Keratinocyte (primary cell): ENCODE results near the gene C16orf54. TPM values are rescaled to one million over a fixed set of nuclear protein-coding genes. Genes with fewer than 3 reads are reported as not detected.

ENCODE experiments used
- DNase-seq: peaks from one replicate; pipeline ENCODE4 v3.0.0-alpha.2; 2011; ENCODE audit warnings: low read depth, missing footprints, low spot score
- FAIRE-seq: peaks from 2 replicates; lab custom pipeline; 2011; peaks lifted over from hg19 to GRCh38; lab: Jason Lieb, UNC
- H2AFZ ChIP-seq: 2 replicates; pipeline ENCODE4 v1.6.0; 2012; ENCODE audit warnings: low read length, control low read depth, inconsistent platforms; ENCODE audit not compliant: control insufficient read depth
- H3K27ac ChIP-seq: 2 replicates; pipeline ENCODE4 v1.5.1; 2011; ENCODE audit warnings: low read length; ENCODE audit not compliant: control insufficient read depth, insufficient read depth
- H3K27me3 ChIP-seq: 3 replicates; pipeline ENCODE4 v1.6.0; 2011; ENCODE audit warnings: low read length; ENCODE audit not compliant: control insufficient read depth, insufficient read depth; ENCODE audit errors: extremely low read depth
- H3K36me3 ChIP-seq, 2 experiments: 2 replicates in 1 of 2; 3 replicates in 1 of 2; pipeline ENCODE4 v1.5.1; 2011; ENCODE audit warnings: low read length in 2 of 2, mild to moderate bottlenecking in 1 of 2; ENCODE audit not compliant: control insufficient read depth in 2 of 2, insufficient read depth in 2 of 2; ENCODE audit errors: extremely low read depth in 1 of 2
- H3K4me1 ChIP-seq: 3 replicates; pipeline ENCODE4 v1.5.1; 2011; ENCODE audit warnings: low read length; ENCODE audit not compliant: control insufficient read depth, insufficient read depth; ENCODE audit errors: extremely low read depth
- H3K4me2 ChIP-seq: 3 replicates; pipeline ENCODE4 v1.6.0; 2011; ENCODE audit warnings: low read depth, low read length; ENCODE audit not compliant: control insufficient read depth, insufficient read depth; ENCODE audit errors: extremely low read depth
- H3K4me3 ChIP-seq, 3 experiments: fragments of 200-600 bp in 1 of 3; sonication (generic) in 1 of 3; 2 replicates in 2 of 3; 3 replicates in 1 of 3; pipeline ENCODE4 v1.5.1; 2011 to 2016; ENCODE audit warnings: low read length in 3 of 3, mild to moderate bottlenecking in 3 of 3, control low read depth in 2 of 3, inconsistent platforms in 1 of 3, low read depth in 1 of 3, mixed read lengths in 1 of 3, mixed run types in 1 of 3, moderate library complexity in 1 of 3; ENCODE audit not compliant: control insufficient read depth in 2 of 3, insufficient read depth in 2 of 3; ENCODE audit errors: extremely low read depth in 1 of 3
- H3K79me2 ChIP-seq: 2 replicates; pipeline ENCODE4 v1.6.0; 2012; ENCODE audit warnings: low read length; ENCODE audit not compliant: control insufficient read depth, insufficient read depth
- H3K9ac ChIP-seq: 3 replicates; pipeline ENCODE4 v1.6.0; 2011; ENCODE audit warnings: low read length; ENCODE audit not compliant: control insufficient read depth, insufficient read depth; ENCODE audit errors: extremely low read depth
- H3K9me1 ChIP-seq: 3 replicates; pipeline ENCODE4 v1.6.0; 2011; ENCODE audit warnings: low read length; ENCODE audit not compliant: control insufficient read depth, insufficient read depth; ENCODE audit errors: extremely low read depth
- H3K9me3 ChIP-seq: 2 replicates; pipeline ENCODE4 v1.5.1; 2012; ENCODE audit warnings: low read depth, low read length; ENCODE audit not compliant: control insufficient read depth
- H4K20me1 ChIP-seq: 3 replicates; pipeline ENCODE4 v1.6.0; 2011; ENCODE audit warnings: low read length; ENCODE audit not compliant: control insufficient read depth, insufficient read depth; ENCODE audit errors: extremely low read depth
- CTCF ChIP-seq, 3 experiments: IDR thresholded peaks in 1 of 3; conservative IDR thresholded peaks in 1 of 3; optimal IDR thresholded peaks in 1 of 3; 2 replicates in 2 of 3; 3 replicates in 1 of 3; pipeline versions ENCODE3 to v1.5.1; 2011; ENCODE audit warnings: low read length in 3 of 3, mild to moderate bottlenecking in 3 of 3, moderate library complexity in 2 of 3, control low read depth in 1 of 3, inconsistent platforms in 1 of 3; ENCODE audit not compliant: insufficient read depth in 2 of 3; ENCODE audit errors: extremely low read depth in 1 of 3
- EZH2 ChIP-seq: IDR thresholded peaks from one replicate; pipeline ENCODE4 v1.6.1; 2012; ENCODE audit warnings: inconsistent platforms, mild to moderate bottlenecking, low read length, moderate library complexity
- dilution Hi-C: fragments of 300-500 bp; cut with MboI; formaldehyde crosslinking; loops from one replicate; pipeline ENCODE4 v1.7.0; 2020; ENCODE audit warnings: low sequenced_read_pairs; ENCODE audit not compliant: extremely low pct_ligation_motif_present
- polyA plus RNA-seq, 5 experiments: library from polyadenylated mRNA; depleted of rRNA in 3 of 5; stranded (reverse) in 3 of 5; stranded (forward) in 1 of 5; unstranded in 1 of 5; fragments of >200 nt; gene quantifications; 1 replicate in 1 of 5; 2 replicates in 3 of 5; 3 replicates in 1 of 5; pipeline versions ENCODE4 v1.2.1 to v1.2.3, GENCODE V29; 2011 to 2012; ENCODE audit warnings: missing spikeins in 2 of 5, low read depth in 1 of 5, low replicate concordance in 1 of 5

Gene C16orf54
- polyA plus RNA-seq, 1 donor (not counting 4 experiments of a cell fraction or from before 2014, with no cell fraction given) = not detected

DNA sequence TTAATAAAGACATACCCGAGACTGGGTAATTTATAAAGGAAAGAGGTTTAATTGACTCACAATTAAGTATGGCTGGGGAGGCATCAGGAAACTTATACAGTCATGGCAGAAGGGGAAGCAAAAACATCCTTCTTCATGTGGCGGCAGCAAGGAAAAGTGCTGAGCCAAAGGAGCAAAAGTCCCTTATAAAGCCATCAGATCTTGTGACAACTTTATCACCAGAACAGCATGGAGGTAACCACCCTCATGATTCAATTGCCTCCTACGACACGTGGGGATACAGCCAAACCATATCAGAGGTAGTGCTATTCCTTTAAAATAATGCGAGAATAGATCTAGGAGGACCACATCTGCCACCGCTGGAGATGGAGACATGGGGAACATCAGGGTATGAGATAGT is 9.0 kb downstream of the C16orf54 start:
- H3K36me3 ChIP-seq = no peaks in the 10 kb centered on the region
- H3K9me3 ChIP-seq = no peaks in the 10 kb centered on the region
- H3K9ac ChIP-seq = no peak overlapping the region
- no peak overlapping the region for H3K4me3 ChIP-seq
- TF ChIP-seq EZH2 (no peak), CTCF (optimal IDR thresholded peaks at IDR 0.05 in 1 of 3, IDR thresholded peaks at IDR 0.05 in 1 of 3, conservative IDR thresholded peaks at IDR 0.05 in 1 of 3; ENCODE audit: extremely low read depth in 1 of 3, insufficient read depth in 2 of 3, low read length in 3 of 3) (no peak)
- H3K4me1 ChIP-seq = no peaks in the 10 kb centered on the region
- H3K27me3 ChIP-seq = no peaks in the 10 kb centered on the region
- H3K9me1 ChIP-seq = no peaks in the 10 kb centered on the region
- FAIRE-seq = no peak
- dilution Hi-C loops = no loop called here
- H4K20me1 ChIP-seq = no peaks in the 10 kb centered on the region
- H2AFZ ChIP-seq = no peak overlapping the region
- H3K79me2 ChIP-seq = no peaks in the 10 kb centered on the region
- H3K4me2 ChIP-seq = no peak overlapping the region
- no peak overlapping the region for H3K27ac ChIP-seq
- DNase-seq = no peak

GRCh38 chr16:29736112-29736511 is 9.7 kb downstream of the C16orf54 start:
- Histone ChIP-seq H3K9me1 (no peaks in the 10 kb centered on the region), H3K4me3 (no peak overlapping the region), H3K27me3 (no peaks in the 10 kb centered on the region), H3K9ac (no peak overlapping the region), H3K9me3 (no peaks in the 10 kb centered on the region), H3K36me3 (no peaks in the 10 kb centered on the region), H2AFZ (no peak overlapping the region), H3K4me2 (no peak overlapping the region), H3K79me2 (no peaks in the 10 kb centered on the region), H4K20me1 (no peaks in the 10 kb centered on the region), H3K27ac (no peak overlapping the region), H3K4me1 (no peaks in the 10 kb centered on the region)
- dilution Hi-C loops = no loop called here
- FAIRE-seq (no peak), DNase-seq (no peak)
- no peak for TF ChIP-seq EZH2
- no peak for TF ChIP-seq CTCF (optimal IDR thresholded peaks at IDR 0.05 in 1 of 3, IDR thresholded peaks at IDR 0.05 in 1 of 3, conservative IDR thresholded peaks at IDR 0.05 in 1 of 3; ENCODE audit: extremely low read depth in 1 of 3, insufficient read depth in 2 of 3, low read length in 3 of 3)
